Activated B cell treated with CpG ODN at 0.5 μM for 24 hours (primary cell): ENCODE results near the gene PMEPA1. TPM values are rescaled to one million over a fixed set of nuclear protein-coding genes. Genes with fewer than 3 reads are reported as not detected.

Experiments used
- ATAC-seq: fragments of 200-7000 bp; cut with Tn5 transposase; one replicate; pipeline ENCODE4 v1.10.0; 2021; ENCODE audit warnings: low read depth, mild to moderate bottlenecking, moderate library complexity
- CTCF ChIA-PET: fragments of 350-600 bp; sonication (Branson Sonifier 250); formaldehyde crosslinking; loops from one replicate; lab custom pipeline; 2021; ENCODE audit warnings: antibody characterized with exemption; lab: Charles Lee
- POLR2A ChIA-PET: fragments of 350-600 bp; sonication (Branson Sonifier 250); formaldehyde crosslinking; loops from one replicate; lab custom pipeline; 2021; ENCODE audit warnings: antibody characterized with exemption; lab: Charles Lee
- DNase-seq: peaks from one replicate; pipeline ENCODE4 v3.0.0; 2022
- H3K27ac Mint-ChIP-seq: one replicate; pipeline ENCODE4 v1.8.0; 2020; ENCODE audit warnings: mixed read lengths
- H3K27me3 Mint-ChIP-seq: one replicate; pipeline ENCODE4 v1.8.0; 2021; ENCODE audit warnings: mixed read lengths
- H3K36me3 Mint-ChIP-seq: one replicate; pipeline ENCODE4 v1.8.0; 2021; ENCODE audit warnings: low read depth, mixed read lengths
- H3K4me1 Mint-ChIP-seq: one replicate; pipeline ENCODE4 v1.8.0; 2021; ENCODE audit warnings: mixed read lengths
- H3K4me3 Mint-ChIP-seq: one replicate; pipeline ENCODE4 v1.8.0; 2020; ENCODE audit warnings: mild to moderate bottlenecking, mixed read lengths
- H3K9me3 Mint-ChIP-seq: one replicate; pipeline ENCODE4 v1.8.0; 2020; ENCODE audit warnings: mixed read lengths
- intact Hi-C: fragments of 100-400 bp; cut with micrococcal nuclease; formaldehyde crosslinking; loops from one replicate; pipeline ENCODE4 v1.15.1; 2024
- total RNA-seq: library from RNA; stranded (reverse); gene quantifications from 2 replicates; pipeline ENCODE4 v1.2.3, GENCODE V29; 2022
- TF ChIP-seq, protein P1 (sequence below): fragments of 200-600 bp; IDR thresholded peaks from one replicate; pipeline ENCODE4 v1.8.0; 2022; ENCODE audit warnings: antibody characterized with exemption, mild to moderate bottlenecking

PMEPA1 gene
- total RNA-seq, 1 donor from 2014 or later: 34.8 TPM

DNA sequence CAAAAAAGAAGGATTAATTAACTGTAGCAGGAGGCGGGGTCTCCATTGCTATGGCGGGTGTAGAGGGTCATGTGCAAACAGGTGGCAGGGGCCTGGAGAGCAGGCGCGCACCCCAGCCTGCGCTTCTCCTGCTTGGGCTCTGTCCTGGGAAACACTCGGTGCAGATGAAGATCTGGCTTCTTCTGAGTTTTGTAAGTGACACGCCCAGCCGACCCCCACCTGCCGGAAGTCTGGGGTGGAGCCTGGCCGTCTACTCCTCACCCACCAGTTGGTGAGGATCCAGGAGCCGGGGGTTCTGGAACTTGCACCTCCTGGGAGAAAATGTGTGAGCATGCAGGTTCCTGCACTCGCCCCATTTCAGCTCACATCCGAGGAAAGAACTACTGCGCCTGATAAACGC is 19.3 kb downstream of the PMEPA1 start:
- no peak for ATAC-seq

DNA sequence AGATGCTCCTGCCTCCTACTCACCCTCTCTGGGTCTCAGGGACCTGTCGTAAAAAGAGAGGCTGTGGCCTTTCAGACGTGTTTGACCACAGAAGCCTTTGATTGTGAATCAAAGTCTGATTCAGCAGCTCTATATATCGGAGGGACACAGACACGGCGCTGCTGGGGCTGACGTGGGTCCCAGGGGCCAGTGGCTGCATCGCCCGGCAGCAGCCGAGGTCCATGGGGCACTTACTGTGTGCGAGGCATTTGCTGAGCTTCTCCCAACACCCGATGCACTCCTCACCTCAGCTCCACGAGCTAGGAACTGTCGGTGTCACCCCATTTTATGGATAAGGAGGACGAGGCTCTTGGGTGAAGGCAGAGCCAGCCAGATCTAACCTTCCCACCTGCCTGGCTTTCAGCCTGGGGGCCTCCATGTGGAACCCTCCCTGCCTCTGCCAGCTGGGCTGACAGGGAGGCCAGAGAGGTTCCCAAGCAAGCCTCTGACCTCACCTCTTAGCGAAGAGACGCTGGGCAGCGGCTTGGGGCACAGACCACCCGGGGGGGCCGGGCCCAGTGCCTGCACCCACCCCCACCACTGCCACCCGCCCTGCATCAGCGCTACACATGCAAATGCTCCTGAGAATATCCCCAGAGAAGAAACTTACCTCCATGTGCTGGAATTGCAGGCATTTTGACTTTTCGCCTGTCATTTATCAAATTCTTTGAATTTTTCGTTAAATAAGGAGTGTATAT is 19.9 kb downstream of the PMEPA1 start:
- H3K27me3 Mint-ChIP-seq: no peaks in the 10 kb centered on the region
- intact Hi-C loops: no loop called here
- H3K4me1 Mint-ChIP-seq: peaks cover 95% of the 10 kb centered on the region
- peaks cover 11% of the 10 kb centered on the region for H3K36me3 Mint-ChIP-seq
- H3K9me3 Mint-ChIP-seq: no peaks in the 10 kb centered on the region
- ChIA-PET POLR2A (interaction anchor here (4.2 kb wide), 1 partner anchor 9 kb away, joined by 24 read pairs; no protein-coding TSS in a partner anchor), CTCF (no interaction called here)
- TF ChIP-seq, protein P1, sequence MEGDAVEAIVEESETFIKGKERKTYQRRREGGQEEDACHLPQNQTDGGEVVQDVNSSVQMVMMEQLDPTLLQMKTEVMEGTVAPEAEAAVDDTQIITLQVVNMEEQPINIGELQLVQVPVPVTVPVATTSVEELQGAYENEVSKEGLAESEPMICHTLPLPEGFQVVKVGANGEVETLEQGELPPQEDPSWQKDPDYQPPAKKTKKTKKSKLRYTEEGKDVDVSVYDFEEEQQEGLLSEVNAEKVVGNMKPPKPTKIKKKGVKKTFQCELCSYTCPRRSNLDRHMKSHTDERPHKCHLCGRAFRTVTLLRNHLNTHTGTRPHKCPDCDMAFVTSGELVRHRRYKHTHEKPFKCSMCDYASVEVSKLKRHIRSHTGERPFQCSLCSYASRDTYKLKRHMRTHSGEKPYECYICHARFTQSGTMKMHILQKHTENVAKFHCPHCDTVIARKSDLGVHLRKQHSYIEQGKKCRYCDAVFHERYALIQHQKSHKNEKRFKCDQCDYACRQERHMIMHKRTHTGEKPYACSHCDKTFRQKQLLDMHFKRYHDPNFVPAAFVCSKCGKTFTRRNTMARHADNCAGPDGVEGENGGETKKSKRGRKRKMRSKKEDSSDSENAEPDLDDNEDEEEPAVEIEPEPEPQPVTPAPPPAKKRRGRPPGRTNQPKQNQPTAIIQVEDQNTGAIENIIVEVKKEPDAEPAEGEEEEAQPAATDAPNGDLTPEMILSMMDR: no peak
- ATAC-seq (no peak), DNase-seq (no peak)
- H3K27ac Mint-ChIP-seq: no peak overlapping the region
- no peak overlapping the region for H3K4me3 Mint-ChIP-seq

More for the DNA sequence above, 19.3 kb downstream of the PMEPA1 start:
- no peaks in the 10 kb centered on the region for H3K9me3 Mint-ChIP-seq
- intact Hi-C loops: no loop called here
- CTCF ChIA-PET: no interaction called here
- peaks cover 94% of the 10 kb centered on the region for H3K4me1 Mint-ChIP-seq
- no peak for DNase-seq
- POLR2A ChIA-PET: interaction anchor here (0.9 kb wide), 1 partner anchor 17 kb away, joined by 3 read pairs; no protein-coding TSS in a partner anchor
- H3K36me3 Mint-ChIP-seq: peaks cover 11% of the 10 kb centered on the region
- TF ChIP-seq, protein P1: no peak
- no peak overlapping the region for H3K4me3 Mint-ChIP-seq
- H3K27me3 Mint-ChIP-seq: no peaks in the 10 kb centered on the region
- no peak overlapping the region for H3K27ac Mint-ChIP-seq

DNA sequence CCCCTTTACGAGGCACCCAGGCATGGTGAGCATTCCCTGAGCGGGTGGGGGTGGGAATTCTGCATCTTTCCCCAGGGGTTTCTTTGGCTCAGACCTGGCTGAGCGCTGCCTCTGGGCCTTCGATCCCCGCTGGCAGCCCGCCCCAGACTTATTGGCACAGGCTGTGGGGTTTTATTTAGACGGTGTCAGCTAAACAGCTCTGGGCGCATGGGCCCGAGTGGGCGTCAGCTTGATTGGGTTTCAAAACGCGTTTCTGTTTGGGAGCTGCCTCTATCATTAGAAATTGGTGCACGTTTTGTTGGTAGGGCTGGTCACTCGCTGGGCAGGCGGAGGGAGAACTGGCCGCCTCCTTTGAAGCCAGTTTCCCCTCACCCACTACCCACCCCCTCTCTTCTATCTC is 21.0 kb downstream of the PMEPA1 start:
- intact Hi-C loops: no loop called here
- Mint-ChIP-seq H3K4me3 (no peak overlapping the region), H3K9me3 (no peaks in the 10 kb centered on the region), H3K27me3 (no peaks in the 10 kb centered on the region), H3K27ac (no peak overlapping the region), H3K36me3 (peaks cover 8% of the 10 kb centered on the region), H3K4me1 (peaks cover 95% of the 10 kb centered on the region)
- POLR2A ChIA-PET: interaction anchor here (1.3 to 4.2 kb wide), 2 partner anchors 10 to 21 kb away, joined by 3 to 24 read pairs; partner anchors contain the start of gene PMEPA1
- TF ChIP-seq, protein P1: no peak
- CTCF ChIA-PET: no interaction called here
- DNase-seq: no peak
- no peak for ATAC-seq

GRCh38 chr20:57688295-57688694 is 21.5 kb downstream of the PMEPA1 start:
- peaks cover 95% of the 10 kb centered on the region for H3K4me1 Mint-ChIP-seq
- no peak for ATAC-seq
- peak overlapping the region; percentile 57 for H3K27ac Mint-ChIP-seq
- H3K27me3 Mint-ChIP-seq: no peaks in the 10 kb centered on the region
- TF ChIP-seq, protein P1: no peak
- H3K9me3 Mint-ChIP-seq: no peaks in the 10 kb centered on the region
- intact Hi-C loops: no loop called here
- DNase-seq: no peak
- POLR2A ChIA-PET: interaction anchor here (1.3 to 4.2 kb wide), 2 partner anchors 11 to 21 kb away, joined by 3 to 24 read pairs; partner anchors contain the start of gene PMEPA1
- peak overlapping the region; percentile 15 for H3K4me3 Mint-ChIP-seq
- peaks cover 8% of the 10 kb centered on the region for H3K36me3 Mint-ChIP-seq
- CTCF ChIA-PET: no interaction called here
